Measurements from ENCODE around the gene MS4A4A. TPM values are rescaled to one million over a fixed set of nuclear protein-coding genes. Genes with fewer than 3 reads are reported as not detected.

MS4A4A gene
- total and polyA plus RNA-seq, 10 of the 15 experiments (the other 5 are each of a cell fraction or from before 2014, with no cell fraction given), result 0.10 to 2.4 (median 0.68) TPM

DNA sequence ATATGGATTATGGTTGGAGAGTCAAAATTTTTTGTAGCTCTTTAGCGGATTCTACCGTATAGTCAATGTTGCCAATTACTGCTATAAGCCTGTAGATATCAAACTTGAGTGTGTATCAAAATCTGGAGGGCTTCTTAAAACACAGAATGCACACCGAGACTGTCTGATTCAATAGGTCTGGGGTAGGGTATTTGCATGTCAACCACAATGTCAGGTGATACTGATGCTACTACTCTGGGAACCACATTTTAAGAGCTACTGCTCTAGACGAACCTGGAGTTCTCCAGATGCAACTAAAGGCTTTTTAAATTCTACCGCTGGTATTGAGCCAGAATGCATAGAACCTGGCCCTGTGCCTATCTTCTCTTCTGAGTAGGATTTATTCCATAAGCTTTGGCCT lies 15.8 kb upstream of the MS4A4A start:
- Histone ChIP-seq H3K27ac (ENCODE audit: control insufficient read depth, insufficient read depth) (no peak overlapping the region), H2AFZ (ENCODE audit: control insufficient read depth, low read depth, low read length) (no peak overlapping the region), H3K36me3 (ENCODE audit: control insufficient read depth in 2 of 2, insufficient read depth in 2 of 2, low read length in 1 of 2) (no peaks in the 10 kb centered on the region), H3K9me3 (replicated peaks; ENCODE audit: control insufficient read depth, insufficient read depth, low read length) (no peaks in the 10 kb centered on the region; the same call in 2 of the 3 replicates), H3K9ac (ENCODE audit: control insufficient read depth, insufficient read depth, low read length) (no peak overlapping the region), H3K79me2 (ENCODE audit: control insufficient read depth, insufficient read depth, low read length) (no peaks in the 10 kb centered on the region), H3K27me3 (replicated peaks in 1 of 2; ENCODE audit: control insufficient read depth in 2 of 2, insufficient read depth in 2 of 2, low read length in 1 of 2) (no peaks in the 10 kb centered on the region), H3K4me3 (no peak overlapping the region), H4K20me1 (ENCODE audit: control insufficient read depth, insufficient read depth) (no peaks in the 10 kb centered on the region), H3K4me2 (ENCODE audit: control insufficient read depth, insufficient read depth) (no peak overlapping the region), H3K4me1 (ENCODE audit: control insufficient read depth, insufficient read depth, low read length) (no peaks in the 10 kb centered on the region)
- BruUV-seq (replicated peaks), result no TSS peak
- ChIA-PET POLR2A (no interaction called here), SMC1A (ENCODE audit: uncharacterized antibody, unreplicated experiment) (interaction anchor here (0.7 to 4.6 kb wide), 36 partner anchors 10 to 497 kb away, joined by 3 to 116 read pairs (median 5); no protein-coding TSS in a partner anchor), RAD21 (ENCODE audit: unreplicated experiment) (interaction anchor here (0.7 to 4.2 kb wide), 16 partner anchors 11 to 442 kb away, joined by 3 to 83 read pairs (median 8); no protein-coding TSS in a partner anchor), CTCF (interaction anchor here (0.7 to 4.6 kb wide), 36 partner anchors 10 to 634 kb away, joined by 3 to 200 read pairs (median 6); partner anchors contain the start of gene MS4A4A)
- WGBS (ENCODE audit: insufficient coverage, insufficient replicate concordance, low lambda C conversion rate, missing lambda C conversion rate), result 52% methylated on average over 5 of the region's 5 CpGs
- in situ Hi-C loops (cut with MboI) (no loop called here), intact Hi-C loops (cut with micrococcal nuclease; ENCODE audit: unreplicated experiment) (loop anchor here (1.0 to 5.0 kb wide), 7 partner anchors 46 to 498 kb away; no protein-coding TSS in a partner anchor)
- FAIRE-seq (no peak), ATAC-seq (peak; percentile 59), DNase-seq (ENCODE audit: low read depth, low spot score) (no peak)
- TF ChIP-seq BHLHE40 (IDR thresholded peaks at IDR 0.05; ENCODE audit: borderline replicate concordance in 1 of 2, low read depth in 2 of 2, low read length in 1 of 2) (peak; percentile 36 to 56; a peak in 3 of 4 replicates), KAT2A (conservative IDR thresholded peaks at IDR 0.05; ENCODE audit: control insufficient read depth, low read depth, low read length) (no peak), RUNX3 (IDR thresholded peaks at IDR 0.05; ENCODE audit: low read length) (0 out of 2 replicates have a peak, but pooled peaks have one; percentile 8)

DNA sequence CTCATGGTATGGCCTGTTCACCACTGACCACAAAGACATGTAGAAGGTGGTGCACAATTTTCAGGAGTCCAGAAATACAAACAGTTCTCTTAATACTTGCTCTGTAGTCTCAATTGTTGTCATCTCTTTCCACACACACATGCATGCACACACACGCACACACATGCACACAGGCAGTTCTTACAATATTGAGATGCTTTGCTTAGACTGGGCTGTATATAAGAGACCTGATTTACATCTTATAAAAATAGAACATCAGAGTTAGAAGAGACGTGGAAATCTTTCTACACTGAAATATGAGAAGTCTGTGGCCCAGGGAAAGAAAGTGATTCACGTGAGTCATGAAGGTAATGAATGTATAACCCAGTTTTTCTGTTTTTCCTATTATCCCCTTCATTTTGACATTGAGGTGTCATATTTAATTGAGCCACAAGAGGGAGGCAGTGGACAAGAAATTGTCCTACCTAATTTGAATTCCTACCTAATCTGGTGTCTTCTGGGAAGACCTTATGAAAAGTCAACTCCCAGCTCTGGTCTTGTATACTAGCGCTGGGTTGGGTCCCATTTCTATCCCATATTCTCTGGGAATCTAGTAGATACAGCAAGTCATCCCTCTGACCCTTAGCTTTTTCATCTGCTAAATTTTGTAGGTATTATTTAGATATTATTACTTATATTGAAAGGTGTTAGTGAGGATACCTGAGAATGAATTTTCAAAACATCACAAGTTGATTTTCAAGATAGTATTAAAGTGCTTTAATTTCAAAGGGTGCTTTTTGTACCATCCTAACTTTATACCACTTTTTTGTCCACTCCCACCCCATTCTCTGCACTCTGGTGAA lies 14.9 kb upstream of the MS4A4A start:
- Histone ChIP-seq H3K4me3 (no peak overlapping the region), H3K9me3 (replicated peaks; ENCODE audit: control insufficient read depth, insufficient read depth, low read length) (peaks cover 2% of the 10 kb centered on the region; the same call in 2 of the 3 replicates), H3K36me3 (ENCODE audit: control insufficient read depth in 2 of 2, insufficient read depth in 2 of 2, low read length in 1 of 2) (no peaks in the 10 kb centered on the region), H3K79me2 (ENCODE audit: control insufficient read depth, insufficient read depth, low read length) (no peaks in the 10 kb centered on the region), H4K20me1 (ENCODE audit: control insufficient read depth, insufficient read depth) (no peaks in the 10 kb centered on the region), H2AFZ (ENCODE audit: control insufficient read depth, low read depth, low read length) (peak overlapping the region; percentile 38), H3K9ac (ENCODE audit: control insufficient read depth, insufficient read depth, low read length) (no peak overlapping the region), H3K27me3 (replicated peaks in 1 of 2; ENCODE audit: control insufficient read depth in 2 of 2, insufficient read depth in 2 of 2, low read length in 1 of 2) (no peaks in the 10 kb centered on the region), H3K4me2 (ENCODE audit: control insufficient read depth, insufficient read depth) (no peak overlapping the region), H3K27ac (ENCODE audit: control insufficient read depth, insufficient read depth) (no peak overlapping the region), H3K4me1 (ENCODE audit: control insufficient read depth, insufficient read depth, low read length) (no peaks in the 10 kb centered on the region)
- ChIA-PET CTCF (interaction anchor here (0.6 to 4.6 kb wide), 50 partner anchors 9 to 633 kb away, joined by 3 to 200 read pairs (median 4); partner anchors contain the start of gene MS4A4A), POLR2A (no interaction called here), RAD21 (ENCODE audit: unreplicated experiment) (interaction anchor here (0.7 to 4.2 kb wide), 24 partner anchors 10 to 566 kb away, joined by 3 to 83 read pairs (median 6); no protein-coding TSS in a partner anchor), SMC1A (ENCODE audit: uncharacterized antibody, unreplicated experiment) (interaction anchor here (0.7 to 4.6 kb wide), 46 partner anchors 9 to 496 kb away, joined by 3 to 116 read pairs (median 4); no protein-coding TSS in a partner anchor)
- ATAC-seq (peak; percentile 76), DNase-seq (ENCODE audit: low read depth, low spot score) (peak; percentile 44), FAIRE-seq (no peak)
- no TSS peak for BruUV-seq (replicated peaks)
- in situ Hi-C loops (cut with MboI) (no loop called here), intact Hi-C loops (cut with micrococcal nuclease; ENCODE audit: unreplicated experiment) (loop anchor here (1.0 to 5.0 kb wide), 7 partner anchors 45 to 497 kb away; no protein-coding TSS in a partner anchor)
- 10% methylated on average over 4 of the region's 4 CpGs for WGBS (ENCODE audit: insufficient coverage, insufficient replicate concordance, low lambda C conversion rate, missing lambda C conversion rate)
- TF ChIP-seq BHLHE40 (IDR thresholded peaks at IDR 0.05; ENCODE audit: borderline replicate concordance in 1 of 2, low read depth in 2 of 2, low read length in 1 of 2), result 0 out of 4 replicates have a peak, but pooled peaks have one; percentile 9 to 14
- TF ChIP-seq STAT3 (IDR thresholded peaks at IDR 0.05; ENCODE audit: low read depth, low read length), result no peak
- no peak for TF ChIP-seq CHD1 (IDR thresholded peaks at IDR 0.05; ENCODE audit: low read depth, low read length)
- peak; percentile 87; the same call in 1 of the 2 replicates for TF ChIP-seq SMC3 (IDR thresholded peaks at IDR 0.05; ENCODE audit: borderline replicate concordance, low read length)
- no peak for TF ChIP-seq NFIC (IDR thresholded peaks at IDR 0.05; ENCODE audit: low read depth, low read length)
- peak; percentile 96 for TF ChIP-seq RAD21 (IDR thresholded peaks at IDR 0.05; ENCODE audit: insufficient read depth, low read depth, low read length)
- TF ChIP-seq, protein P1, sequence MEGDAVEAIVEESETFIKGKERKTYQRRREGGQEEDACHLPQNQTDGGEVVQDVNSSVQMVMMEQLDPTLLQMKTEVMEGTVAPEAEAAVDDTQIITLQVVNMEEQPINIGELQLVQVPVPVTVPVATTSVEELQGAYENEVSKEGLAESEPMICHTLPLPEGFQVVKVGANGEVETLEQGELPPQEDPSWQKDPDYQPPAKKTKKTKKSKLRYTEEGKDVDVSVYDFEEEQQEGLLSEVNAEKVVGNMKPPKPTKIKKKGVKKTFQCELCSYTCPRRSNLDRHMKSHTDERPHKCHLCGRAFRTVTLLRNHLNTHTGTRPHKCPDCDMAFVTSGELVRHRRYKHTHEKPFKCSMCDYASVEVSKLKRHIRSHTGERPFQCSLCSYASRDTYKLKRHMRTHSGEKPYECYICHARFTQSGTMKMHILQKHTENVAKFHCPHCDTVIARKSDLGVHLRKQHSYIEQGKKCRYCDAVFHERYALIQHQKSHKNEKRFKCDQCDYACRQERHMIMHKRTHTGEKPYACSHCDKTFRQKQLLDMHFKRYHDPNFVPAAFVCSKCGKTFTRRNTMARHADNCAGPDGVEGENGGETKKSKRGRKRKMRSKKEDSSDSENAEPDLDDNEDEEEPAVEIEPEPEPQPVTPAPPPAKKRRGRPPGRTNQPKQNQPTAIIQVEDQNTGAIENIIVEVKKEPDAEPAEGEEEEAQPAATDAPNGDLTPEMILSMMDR (IDR thresholded peaks at IDR 0.05 in 2 of 3, conservative IDR thresholded peaks at IDR 0.05 in 1 of 3; ENCODE audit: control insufficient read depth in 2 of 3, extremely low read depth in 1 of 3, insufficient read depth in 1 of 3, low read depth in 3 of 3, low read length in 3 of 3), result peak; percentile 49 to 80 (median 74); a peak in 5 of 6 replicates
- TF ChIP-seq PAX5 (IDR thresholded peaks at IDR 0.05; ENCODE audit: borderline replicate concordance, low read depth, low read length), result no peak

All from GM12878 (cell line).